ENCODE data around the gene CADPS2. TPM values are rescaled to one million over a fixed set of nuclear protein-coding genes. Genes with fewer than 3 reads are reported as not detected.

The CADPS2 gene
- total and polyA plus RNA-seq, 2 donors (not counting 1 experiment from before 2014, with no cell fraction given): 11.5 to 32.2 TPM

- H3K4me3 ChIP-seq (replicated peaks in 1 of 4; ENCODE audit: control extremely low read depth in 1 of 4, insufficient read depth in 1 of 4, low read depth in 3 of 4, low read length in 4 of 4): no peak overlapping the region
- no peak overlapping the region for H2AFZ ChIP-seq (ENCODE audit: low read length)
- no peak overlapping the region for H3K4me2 ChIP-seq (ENCODE audit: extremely low read depth, insufficient read depth, low read length)
- H3K27ac ChIP-seq (ENCODE audit: insufficient read depth, low read length): no peak overlapping the region
- H4K20me1 ChIP-seq (ENCODE audit: control insufficient read depth, extremely low read depth, insufficient read depth, low read length): no peaks in the 10 kb centered on the region
- no peak overlapping the region for H3K9ac ChIP-seq (ENCODE audit: insufficient read depth, low read length)
- no peak for TF ChIP-seq EZH2 (IDR thresholded peaks at IDR 0.05; ENCODE audit: low read length, missing control alignments)
- no peaks in the 10 kb centered on the region for H3K79me2 ChIP-seq (ENCODE audit: control insufficient read depth, insufficient read depth, low read length)
- no peaks in the 10 kb centered on the region for H3K9me3 ChIP-seq (ENCODE audit: control insufficient read depth, insufficient read depth, low read depth, low read length)
- H3K36me3 ChIP-seq (ENCODE audit: control insufficient read depth, insufficient read depth, low read length): no peaks in the 10 kb centered on the region
- DNase-seq (ENCODE audit: low read depth in 2 of 2): no peak
- no peaks in the 10 kb centered on the region for H3K27me3 ChIP-seq (ENCODE audit: control insufficient read depth, insufficient read depth, low read length)
- H3K4me1 ChIP-seq (ENCODE audit: control insufficient read depth, extremely low read depth, insufficient read depth, low read length): no peaks in the 10 kb centered on the region
These were observed 115.4 kb downstream of the CADPS2 start for GRCh38 chr7:122770686-122771335.

- no peaks in the 10 kb centered on the region for H3K36me3 ChIP-seq (ENCODE audit: control insufficient read depth, insufficient read depth, low read length)
These were observed 117.4 kb downstream of the CADPS2 start for GRCh38 chr7:122768827-122769226.

GRCh38 chr7:122767339-122767738 is 118.9 kb downstream of the CADPS2 start:
- TF ChIP-seq CTCF (conservative IDR thresholded peaks at IDR 0.05 in 1 of 2, IDR thresholded peaks at IDR 0.05 in 1 of 2; ENCODE audit: low read depth in 1 of 2, low read length in 2 of 2) (no peak), EZH2 (IDR thresholded peaks at IDR 0.05; ENCODE audit: low read length, missing control alignments) (no peak)
- Histone ChIP-seq H3K9ac (ENCODE audit: insufficient read depth, low read length) (no peak overlapping the region), H3K4me1 (ENCODE audit: control insufficient read depth, extremely low read depth, insufficient read depth, low read length) (no peaks in the 10 kb centered on the region), H3K27me3 (ENCODE audit: control insufficient read depth, insufficient read depth, low read length) (no peaks in the 10 kb centered on the region), H3K4me2 (ENCODE audit: extremely low read depth, insufficient read depth, low read length) (no peak overlapping the region), H3K4me3 (replicated peaks in 1 of 4; ENCODE audit: control extremely low read depth in 1 of 4, insufficient read depth in 1 of 4, low read depth in 3 of 4, low read length in 4 of 4) (no peak overlapping the region), H2AFZ (ENCODE audit: low read length) (no peak overlapping the region), H3K36me3 (ENCODE audit: control insufficient read depth, insufficient read depth, low read length) (no peaks in the 10 kb centered on the region), H3K79me2 (ENCODE audit: control insufficient read depth, insufficient read depth, low read length) (no peaks in the 10 kb centered on the region), H3K27ac (ENCODE audit: insufficient read depth, low read length) (no peak overlapping the region), H4K20me1 (ENCODE audit: control insufficient read depth, extremely low read depth, insufficient read depth, low read length) (no peaks in the 10 kb centered on the region), H3K9me3 (ENCODE audit: control insufficient read depth, insufficient read depth, low read depth, low read length) (no peaks in the 10 kb centered on the region)
- no peak for DNase-seq (ENCODE audit: low read depth in 2 of 2)

More at GRCh38 chr7:122768827-122769226, 117.4 kb downstream of the CADPS2 start:
- TF ChIP-seq CTCF (conservative IDR thresholded peaks at IDR 0.05 in 1 of 2, IDR thresholded peaks at IDR 0.05 in 1 of 2; ENCODE audit: low read depth in 1 of 2, low read length in 2 of 2) (no peak), EZH2 (IDR thresholded peaks at IDR 0.05; ENCODE audit: low read length, missing control alignments) (no peak)
- Histone ChIP-seq H3K4me1 (ENCODE audit: control insufficient read depth, extremely low read depth, insufficient read depth, low read length) (no peaks in the 10 kb centered on the region), H3K4me3 (replicated peaks in 1 of 4; ENCODE audit: control extremely low read depth in 1 of 4, insufficient read depth in 1 of 4, low read depth in 3 of 4, low read length in 4 of 4) (no peak overlapping the region), H3K27me3 (ENCODE audit: control insufficient read depth, insufficient read depth, low read length) (no peaks in the 10 kb centered on the region), H3K27ac (ENCODE audit: insufficient read depth, low read length) (no peak overlapping the region), H3K9ac (ENCODE audit: insufficient read depth, low read length) (no peak overlapping the region), H4K20me1 (ENCODE audit: control insufficient read depth, extremely low read depth, insufficient read depth, low read length) (no peaks in the 10 kb centered on the region), H2AFZ (ENCODE audit: low read length) (no peak overlapping the region), H3K9me3 (ENCODE audit: control insufficient read depth, insufficient read depth, low read depth, low read length) (no peaks in the 10 kb centered on the region), H3K4me2 (ENCODE audit: extremely low read depth, insufficient read depth, low read length) (no peak overlapping the region), H3K79me2 (ENCODE audit: control insufficient read depth, insufficient read depth, low read length) (no peaks in the 10 kb centered on the region)
- DNase-seq (ENCODE audit: low read depth in 2 of 2): no peak
